Measurements from ENCODE around the gene EVC. TPM values are rescaled to one million over a fixed set of nuclear protein-coding genes. Genes with fewer than 3 reads are reported as not detected.

EVC gene
- total and polyA plus RNA-seq, 2 of the 4 experiments (the other 2 are of a cell fraction), result 16.8 to 18.9 TPM

DNA sequence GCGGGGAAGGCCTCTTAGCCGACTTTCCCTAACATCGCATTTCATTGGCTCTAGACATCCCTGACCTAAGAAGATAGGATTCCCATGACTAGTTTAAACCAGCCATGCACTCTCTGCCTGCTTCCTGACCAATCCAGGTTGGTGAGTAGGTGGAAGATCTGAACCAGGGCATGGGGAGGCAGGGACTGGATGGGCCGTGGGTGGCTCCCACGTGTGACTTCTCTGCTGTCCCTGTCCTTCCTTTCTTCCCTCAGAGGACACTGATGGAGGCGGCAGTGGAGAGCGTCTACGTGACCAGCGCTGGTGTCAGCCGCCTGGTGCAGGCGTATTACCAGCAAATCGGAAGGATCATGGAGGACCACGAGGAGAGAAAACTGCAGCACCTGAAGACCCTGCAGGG, 90.7 kb downstream of the EVC start:
- Histone ChIP-seq H2BK120ac (ENCODE audit: low read depth, low read length) (no peak overlapping the region), H2BK20ac (ENCODE audit: low read depth, low read length) (no peak overlapping the region), H3K9me3 (ENCODE audit: control insufficient read depth, insufficient read depth, low read length) (no peaks in the 10 kb centered on the region), H3K4ac (ENCODE audit: low read depth, low read length) (no peak overlapping the region), H3K27ac (ENCODE audit: insufficient read depth, low read length) (no peak overlapping the region), H3K27me3 (ENCODE audit: control insufficient read depth, insufficient read depth, low read length) (no peaks in the 10 kb centered on the region), H2AK9ac (replicated peaks; ENCODE audit: low read depth, low read length, poor library complexity) (no peak overlapping the region), H3K4me2 (ENCODE audit: low read depth, low read length) (no peak overlapping the region), H2AFZ (replicated peaks; ENCODE audit: low read length, poor library complexity) (no peak overlapping the region), H3K56ac (ENCODE audit: extremely low read depth, insufficient read depth, low read length) (no peak overlapping the region), H3K4me3 (ENCODE audit: insufficient read depth, low read depth, low read length) (no peak overlapping the region), H4K20me1 (ENCODE audit: insufficient read depth, low read length) (no peaks in the 10 kb centered on the region), H3K14ac (replicated peaks; ENCODE audit: low read depth, low read length) (no peak overlapping the region), H4K91ac (ENCODE audit: insufficient read depth, low read depth, low read length) (no peak overlapping the region), H2BK15ac (ENCODE audit: low read depth, low read length) (no peak overlapping the region), H3K9ac (ENCODE audit: low read depth, low read length) (no peak overlapping the region), H4K8ac (ENCODE audit: low read depth in 2 of 2, low read length in 2 of 2) (no peak overlapping the region), H3K9me1 (ENCODE audit: insufficient read depth, low read length) (peaks cover 3% of the 10 kb centered on the region; the same call in 1 of the 2 replicates), H2AK5ac (ENCODE audit: low read depth, low read length) (no peak overlapping the region), H4K5ac (ENCODE audit: low read depth, low read length) (no peak overlapping the region), H3K4me1 (ENCODE audit: control insufficient read depth, insufficient read depth, low read length) (peaks cover 3% of the 10 kb centered on the region; the same call in 1 of the 2 replicates), H3K79me1 (ENCODE audit: low read depth in 1 of 2, low read length in 2 of 2) (no peaks in the 10 kb centered on the region), H3K23ac (ENCODE audit: low read depth, low read length) (no peak overlapping the region), H2BK5ac (ENCODE audit: low read depth, low read length, poor library complexity, severe bottlenecking) (no peak overlapping the region), H3K18ac (ENCODE audit: low read depth, low read length) (no peak overlapping the region), H3K36me3 (ENCODE audit: control insufficient read depth, insufficient read depth, low read length) (peaks cover 65% of the 10 kb centered on the region)
- intact Hi-C loops (cut with micrococcal nuclease), result no loop called here
- POLR2A ChIA-PET (ENCODE audit: unreplicated experiment), result no interaction called here
- 100% methylated on average over 1 of the region's 13 CpGs; no CpG with 5 or more reads in 1 of the 2 experiments for WGBS, 2 experiments (ENCODE audit: extremely low coverage in 2 of 2, insufficient read length in 1 of 2)
- CTCF ChIA-PET, result no interaction called here
- no TSS peak for BruUV-seq (replicated peaks)
- dilution Hi-C loops (cut with HindIII; ENCODE audit: low sequenced_read_pairs, unreplicated experiment), result no loop called here
- TF ChIP-seq, protein P1, sequence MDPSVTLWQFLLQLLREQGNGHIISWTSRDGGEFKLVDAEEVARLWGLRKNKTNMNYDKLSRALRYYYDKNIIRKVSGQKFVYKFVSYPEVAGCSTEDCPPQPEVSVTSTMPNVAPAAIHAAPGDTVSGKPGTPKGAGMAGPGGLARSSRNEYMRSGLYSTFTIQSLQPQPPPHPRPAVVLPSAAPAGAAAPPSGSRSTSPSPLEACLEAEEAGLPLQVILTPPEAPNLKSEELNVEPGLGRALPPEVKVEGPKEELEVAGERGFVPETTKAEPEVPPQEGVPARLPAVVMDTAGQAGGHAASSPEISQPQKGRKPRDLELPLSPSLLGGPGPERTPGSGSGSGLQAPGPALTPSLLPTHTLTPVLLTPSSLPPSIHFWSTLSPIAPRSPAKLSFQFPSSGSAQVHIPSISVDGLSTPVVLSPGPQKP (IDR thresholded peaks at IDR 0.05; ENCODE audit: borderline replicate concordance, low read depth, low read length), result no peak
- TF ChIP-seq RFX5 (IDR thresholded peaks at IDR 0.05; ENCODE audit: low read depth, low read length), result no peak
- TF ChIP-seq CEBPB (IDR thresholded peaks at IDR 0.05; ENCODE audit: low read depth, low read length), result no peak
- TF ChIP-seq, protein P2, sequence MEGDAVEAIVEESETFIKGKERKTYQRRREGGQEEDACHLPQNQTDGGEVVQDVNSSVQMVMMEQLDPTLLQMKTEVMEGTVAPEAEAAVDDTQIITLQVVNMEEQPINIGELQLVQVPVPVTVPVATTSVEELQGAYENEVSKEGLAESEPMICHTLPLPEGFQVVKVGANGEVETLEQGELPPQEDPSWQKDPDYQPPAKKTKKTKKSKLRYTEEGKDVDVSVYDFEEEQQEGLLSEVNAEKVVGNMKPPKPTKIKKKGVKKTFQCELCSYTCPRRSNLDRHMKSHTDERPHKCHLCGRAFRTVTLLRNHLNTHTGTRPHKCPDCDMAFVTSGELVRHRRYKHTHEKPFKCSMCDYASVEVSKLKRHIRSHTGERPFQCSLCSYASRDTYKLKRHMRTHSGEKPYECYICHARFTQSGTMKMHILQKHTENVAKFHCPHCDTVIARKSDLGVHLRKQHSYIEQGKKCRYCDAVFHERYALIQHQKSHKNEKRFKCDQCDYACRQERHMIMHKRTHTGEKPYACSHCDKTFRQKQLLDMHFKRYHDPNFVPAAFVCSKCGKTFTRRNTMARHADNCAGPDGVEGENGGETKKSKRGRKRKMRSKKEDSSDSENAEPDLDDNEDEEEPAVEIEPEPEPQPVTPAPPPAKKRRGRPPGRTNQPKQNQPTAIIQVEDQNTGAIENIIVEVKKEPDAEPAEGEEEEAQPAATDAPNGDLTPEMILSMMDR (conservative IDR thresholded peaks at IDR 0.05; ENCODE audit: low read depth, low read length), result no peak
- TF ChIP-seq RAD21 (IDR thresholded peaks at IDR 0.05; ENCODE audit: low read length), result no peak
- no peak for TF ChIP-seq USF2 (IDR thresholded peaks at IDR 0.05; ENCODE audit: low read depth, low read length)
- no peak for TF ChIP-seq FOS (IDR thresholded peaks at IDR 0.05; ENCODE audit: low read depth, low read length)
- no peak for TF ChIP-seq SMC3 (IDR thresholded peaks at IDR 0.05; ENCODE audit: low read depth, low read length)
- no peak for TF ChIP-seq NFE2L2 (IDR thresholded peaks at IDR 0.05; ENCODE audit: low read depth, low read length)
- TF ChIP-seq MAFK (IDR thresholded peaks at IDR 0.05; ENCODE audit: low read depth, low read length), result no peak
- TF ChIP-seq CHD1 (IDR thresholded peaks at IDR 0.05; ENCODE audit: low read depth, low read length), result no peak
- no peak for TF ChIP-seq BHLHE40 (IDR thresholded peaks at IDR 0.05; ENCODE audit: low read depth, low read length)
- no peak for TF ChIP-seq RCOR1 (IDR thresholded peaks at IDR 0.05; ENCODE audit: insufficient replicate concordance, low read length)
- no peak for TF ChIP-seq MXI1 (IDR thresholded peaks at IDR 0.05; ENCODE audit: borderline replicate concordance, low read depth, low read length)
- TF ChIP-seq MAZ (IDR thresholded peaks at IDR 0.05; ENCODE audit: borderline replicate concordance, low read depth, low read length), result no peak
- TF ChIP-seq POLR2A (IDR thresholded peaks at IDR 0.05; ENCODE audit: low read depth, low read length), result no peak
- DNase-seq (no peak), ATAC-seq (ENCODE audit: low read depth) (no peak)
- in situ Hi-C loops (cut with MboI; ENCODE audit: low sequenced_read_pairs), result no loop called here

Data from IMR-90 (cell line).